Transverse colon (tissue), 4 donors: ENCODE data around the gene LIMK2. TPM values are rescaled to one million over a fixed set of nuclear protein-coding genes. Genes with fewer than 3 reads are reported as not detected.

Source experiments
- DNase-seq: peaks from one replicate; pipeline ENCODE4 v3.0.0-alpha.2; 2019
- H3K27ac ChIP-seq, 4 donors: fragments of 200-600 bp; sonication (generic); 2 replicates each; pipeline ENCODE4 v1.5.1; 2016 to 2018; ENCODE audit warnings: inconsistent platforms in 4 of 4
- H3K27me3 ChIP-seq: fragments of 200-600 bp; sonication (generic); 2 replicates; pipeline ENCODE4 v1.5.1; 2017; ENCODE audit warnings: inconsistent platforms
- H3K36me3 ChIP-seq, 4 donors: fragments of 200-600 bp; sonication (generic); 2 replicates each; pipeline ENCODE4 v1.5.1; 2017 to 2019; ENCODE audit warnings: inconsistent platforms in 4 of 4
- H3K4me1 ChIP-seq, 4 donors: fragments of 200-600 bp; sonication (generic); 2 replicates each; pipeline ENCODE4 v1.5.1; 2017 to 2020; ENCODE audit warnings: inconsistent platforms in 4 of 4
- H3K4me3 ChIP-seq, 4 donors: fragments of 200-600 bp; sonication (generic); 1 replicate in 1 of 4; 2 replicates in 3 of 4; pipeline versions ENCODE4 v1.5.1 to v1.6.1; 2017 to 2019; ENCODE audit warnings: inconsistent platforms in 4 of 4
- H3K9me3 ChIP-seq, 2 donors: fragments of 200-600 bp; sonication (generic); 2 replicates each; pipeline ENCODE4 v1.5.1; 2017 to 2019; ENCODE audit warnings: inconsistent platforms in 2 of 2
- CTCF ChIP-seq, 5 experiments: fragments of 200-600 bp in 3 of 5; fragments of 450-650 bp in 2 of 5; sonication (generic) in 3 of 5; IDR thresholded peaks; 1 replicate in 2 of 5; 2 replicates in 3 of 5; pipeline ENCODE4 v1.5.1; 2016 to 2017; ENCODE audit warnings: antibody characterized with exemption in 5 of 5, inconsistent platforms in 3 of 5, mild to moderate bottlenecking in 2 of 5, moderate library complexity in 1 of 5
- EP300 ChIP-seq: sonication (generic); formaldehyde crosslinking; IDR thresholded peaks from one replicate; pipeline ENCODE4 v1.6.1; 2017; ENCODE audit warnings: antibody characterized with exemption, low read depth
- POLR2A ChIP-seq: fragments of 450-650 bp; IDR thresholded peaks from one replicate; pipeline ENCODE4 v1.6.1; 2016; ENCODE audit warnings: antibody characterized with exemption, mild to moderate bottlenecking, moderate library complexity
- POLR2AphosphoS5 ChIP-seq, 3 donors: sonication (generic); formaldehyde crosslinking; IDR thresholded peaks; one replicate each; pipeline ENCODE4 v1.6.1; 2016; ENCODE audit warnings: antibody characterized with exemption in 3 of 3
- WGBS, 2 donors: methylation state at CpG; one replicate each; pipeline ENCODE4 v1.1.5; 2018; ENCODE audit warnings: low coverage in 1 of 2; 5-methylcytosine and 5-hydroxymethylcytosine counted together
- in situ Hi-C, 4 donors: fragments of 200-750 bp; cut with MboI; loops; one replicate each; pipeline versions ENCODE4 v1.15.0 to v1.15.1; 2017; ENCODE audit warnings: low sequenced_read_pairs in 3 of 4, low pct_ligation_motif_present in 1 of 4, low pct_unique_long_range_greater_than_20kb in 1 of 4
- intact Hi-C: fragments of 100-400 bp; cut with DNase I; formaldehyde crosslinking; loops from one replicate; pipeline ENCODE4 v1.15.1; 2023; ENCODE audit warnings: low total_unique reads
- total RNA-seq, 4 donors: library from RNA; depleted of rRNA; stranded (reverse); fragments of >200 nt; gene quantifications; one replicate each; pipeline ENCODE4 v1.1.0, GENCODE V29; 2016

Gene LIMK2
- total RNA-seq, 4 donors from 2014 or later: 124 to 283 (median 210) TPM

- no peak for DNase-seq
- Histone ChIP-seq H3K4me1 (peaks cover 0 to 27% (median 4%) of the 10 kb centered on the region in 4 donors), H3K27me3 (no peaks in the 10 kb centered on the region), H3K27ac (no peak overlapping the region), H3K4me3 (no peak overlapping the region), H3K9me3 (no peaks in the 10 kb centered on the region), H3K36me3 (no peaks in the 10 kb centered on the region)
- TF ChIP-seq EP300 (no peak), CTCF (IDR thresholded peaks at IDR 0.05) (no peak), POLR2AphosphoS5 (IDR thresholded peaks at IDR 0.05) (peak in 1 of 3 donors; percentile 23), POLR2A (no peak)
- intact Hi-C loops (no loop called here), in situ Hi-C loops (no loop called here)
- WGBS, 2 donors: 33 to 35% methylated on average over 1 of the region's 1 CpG
These were observed 29.1 kb downstream of the LIMK2 start for GRCh38 chr22:31241200-31241599.

- in situ Hi-C loops: no loop called here
- H3K27me3 ChIP-seq: no peaks in the 10 kb centered on the region
- no peak overlapping the region for H3K4me3 ChIP-seq
- no peak for DNase-seq
- no peaks in the 10 kb centered on the region for H3K9me3 ChIP-seq
- no peaks in the 10 kb centered on the region for H3K36me3 ChIP-seq
- H3K27ac ChIP-seq: peak overlapping the region in 1 of 4 donors; percentile 4
- TF ChIP-seq POLR2A (no peak), POLR2AphosphoS5 (IDR thresholded peaks at IDR 0.05) (no peak), CTCF (IDR thresholded peaks at IDR 0.05) (no peak), EP300 (no peak)
- H3K4me1 ChIP-seq: peaks cover 0 to 30% (median 4%) of the 10 kb centered on the region in 4 donors
- intact Hi-C loops: no loop called here
These were observed 29.8 kb downstream of the LIMK2 start for GRCh38 chr22:31241936-31242335.

- H3K27me3 ChIP-seq: no peaks in the 10 kb centered on the region
- H3K4me1 ChIP-seq: peaks cover 3 to 46% (median 16%) of the 10 kb centered on the region in 4 donors
- H3K4me3 ChIP-seq: no peak overlapping the region
- 77 to 81% methylated on average over 5 of the region's 5 CpGs for WGBS, 2 donors
- H3K27ac ChIP-seq: peak overlapping the region in 3 of 4 donors; percentile 22 to 62 (median 54)
- DNase-seq: no peak
- intact Hi-C loops (no loop called here), in situ Hi-C loops (no loop called here)
- TF ChIP-seq POLR2AphosphoS5 (IDR thresholded peaks at IDR 0.05) (no peak), POLR2A (no peak), EP300 (no peak), CTCF (IDR thresholded peaks at IDR 0.05) (no peak)
- no peaks in the 10 kb centered on the region for H3K9me3 ChIP-seq
- H3K36me3 ChIP-seq: no peaks in the 10 kb centered on the region
These were observed 31.4 kb downstream of the LIMK2 start for GRCh38 chr22:31243339-31244045.

GRCh38 chr22:31244046-31244942 is 32.2 kb downstream of the LIMK2 start:
- H3K4me1 ChIP-seq: peaks cover 3 to 54% (median 24%) of the 10 kb centered on the region in 4 donors
- intact Hi-C loops (no loop called here), in situ Hi-C loops (no loop called here)
- H3K27ac ChIP-seq: peak overlapping the region; percentile 19 to 62 (median 38)
- no peaks in the 10 kb centered on the region for H3K36me3 ChIP-seq
- H3K27me3 ChIP-seq: no peaks in the 10 kb centered on the region
- 67% methylated on average over 9 of the region's 9 CpGs; no CpG with 5 or more reads in 1 of the 2 donors for WGBS, 2 donors
- DNase-seq: no peak
- H3K4me3 ChIP-seq: no peak overlapping the region
- TF ChIP-seq CTCF (IDR thresholded peaks at IDR 0.05) (no peak), EP300 (no peak), POLR2AphosphoS5 (IDR thresholded peaks at IDR 0.05) (no peak), POLR2A (no peak)
- H3K9me3 ChIP-seq: no peaks in the 10 kb centered on the region
